K562 (cell line): ENCODE results near the gene FMNL1. TPM values are rescaled to one million over a fixed set of nuclear protein-coding genes. Genes with fewer than 3 reads are reported as not detected.

Source experiments
- ADNP ChIP-seq: fragments of 200-800 bp; sonication (Bioruptor generic); IDR thresholded peaks from 2 replicates; pipeline ENCODE4 v1.6.1; 2016; ENCODE audit warnings: missing genetic modification characterization, missing compliant biosample characterization
- EHMT2 ChIP-seq: fragments of 450-650 bp; IDR thresholded peaks from 2 replicates; pipeline ENCODE4 v1.6.1; 2018; ENCODE audit warnings: antibody characterized with exemption
- ETV5 ChIP-seq: sonication (generic); formaldehyde crosslinking; IDR thresholded peaks from 2 replicates; pipeline ENCODE4 v1.4.0; 2020; ENCODE audit warnings: low read depth, mild to moderate bottlenecking, missing genetic modification reagents
- FOSL1 ChIP-seq: fragments of 200-800 bp; sonication (Bioruptor generic); conservative IDR thresholded peaks from 2 replicates; pipeline ENCODE4 v1.6.1; 2016; ENCODE audit warnings: missing genetic modification characterization, missing compliant biosample characterization
- KLF10 ChIP-seq: fragments of 250-450 bp; sonication (Bioruptor Pico); IDR thresholded peaks from 2 replicates; pipeline ENCODE4 v1.6.1; 2021; ENCODE audit warnings: matching md5 sums
- L3MBTL2 ChIP-seq: fragments of 450-650 bp; IDR thresholded peaks from 2 replicates; pipeline ENCODE4 v1.6.1; 2016; ENCODE audit warnings: mild to moderate bottlenecking, moderate library complexity
- PHF20 ChIP-seq: fragments of 450-650 bp; IDR thresholded peaks from 2 replicates; pipeline ENCODE4 v1.6.1; 2018; ENCODE audit not compliant: partially characterized antibody
- POLR2H ChIP-seq: IDR thresholded peaks from 2 replicates; pipeline ENCODE4 v1.6.1; 2016; ENCODE audit warnings: missing genetic modification characterization, low read depth, mild to moderate bottlenecking, control low read depth, missing compliant biosample characterization, moderate library complexity
- RBFOX2 ChIP-seq: fragments of 200-400 bp; formaldehyde crosslinking; IDR thresholded peaks from 2 replicates; pipeline ENCODE4 v1.6.1; 2017; ENCODE audit warnings: low read depth, mild to moderate bottlenecking, low read length, moderate library complexity
- TRIM28 ChIP-seq: fragments of 450-650 bp; IDR thresholded peaks from 2 replicates; pipeline ENCODE4 v1.6.1; 2017
- ZBTB17 ChIP-seq: fragments of 450-650 bp; formaldehyde crosslinking; IDR thresholded peaks from 2 replicates; pipeline ENCODE4 v1.4.0; 2020; ENCODE audit warnings: mild to moderate bottlenecking
- ZFX ChIP-seq: sonication (generic); formaldehyde crosslinking; IDR thresholded peaks from 2 replicates; pipeline ENCODE4 v1.8.0; 2022; ENCODE audit warnings: mild to moderate bottlenecking, missing genetic modification reagents, moderate library complexity
- ZNF77 ChIP-seq: fragments of 250-450 bp; sonication (Bioruptor Pico); IDR thresholded peaks from 2 replicates; pipeline ENCODE4 v1.5.0; 2020
- polyA plus RNA-seq, 8 experiments: library from polyadenylated mRNA; depleted of rRNA in 4 of 8; stranded (reverse) in 5 of 8; unstranded in 3 of 8; fragments of >200 nt; fragmentation: Nextera tagmentation in 2 of 8; fragmentation: Illumina TruSeq in 1 of 8; extraction: Ambion mirVana in 2 of 8; extraction: Trizol in 1 of 8; gene quantifications; 2 replicates each; pipeline versions ENCODE4 v1.2.1 to v1.2.3, GENCODE V29; 2011 to 2014; ENCODE audit warnings: inconsistent platforms in 1 of 8, missing spikeins in 1 of 8
- total RNA-seq, 7 experiments: library from RNA; depleted of rRNA in 6 of 7; stranded (reverse); fragments of >200 nt in 6 of 7; fragmentation: Illumina TruSeq in 2 of 7; extraction: Trizol in 2 of 7; gene quantifications; 2 replicates each; pipeline versions ENCODE4 v1.2.1 to v1.2.3, GENCODE V29; 2011 to 2021; ENCODE audit warnings: low replicate concordance in 1 of 7
- TF ChIP-seq, protein P1 (sequence below): fragments of 150-350 bp; conservative IDR thresholded peaks from 2 replicates; pipeline ENCODE4 v1.6.1; 2014; ENCODE audit warnings: low read length
- TF ChIP-seq, protein P2 (sequence below): sonication (generic); formaldehyde crosslinking; IDR thresholded peaks from 2 replicates; pipeline ENCODE4 v1.8.0; 2023; ENCODE audit warnings: mild to moderate bottlenecking, missing genetic modification reagents
- TF ChIP-seq, protein P3 (sequence below), 3 experiments: fragments of 200-800 bp in 1 of 3; sonication (Bioruptor generic) in 1 of 3; sonication (generic) in 1 of 3; formaldehyde crosslinking in 1 of 3; IDR thresholded peaks; 2 replicates each; pipeline versions ENCODE4 v1.6.1 to v1.8.0; 2016 to 2022; ENCODE audit warnings: mild to moderate bottlenecking in 2 of 3, missing compliant biosample characterization in 2 of 3, missing genetic modification characterization in 2 of 3, missing genetic modification reagents in 1 of 3
- TF ChIP-seq, protein P4 (sequence below): fragments of 250-450 bp; sonication (Bioruptor Pico); IDR thresholded peaks from 2 replicates; pipeline ENCODE4 v1.5.1; 2021; ENCODE audit warnings: mild to moderate bottlenecking
- TF ChIP-seq, protein P5 (sequence below), 2 experiments: fragments of 450-650 bp in 1 of 2; sonication (generic) in 1 of 2; formaldehyde crosslinking in 1 of 2; IDR thresholded peaks in 1 of 2; conservative IDR thresholded peaks in 1 of 2; 2 replicates each; pipeline versions ENCODE4 v1.6.1 to v1.8.1; 2016 to 2023; ENCODE audit warnings: mild to moderate bottlenecking in 2 of 2, moderate library complexity in 2 of 2, inconsistent platforms in 1 of 2, missing genetic modification reagents in 1 of 2

Gene FMNL1
- total and polyA plus RNA-seq, 9 of the 15 experiments (the other 6 are each of a cell fraction or from before 2014, with no cell fraction given), result 0.70 to 36.6 (median 7.7) TPM

DNA sequence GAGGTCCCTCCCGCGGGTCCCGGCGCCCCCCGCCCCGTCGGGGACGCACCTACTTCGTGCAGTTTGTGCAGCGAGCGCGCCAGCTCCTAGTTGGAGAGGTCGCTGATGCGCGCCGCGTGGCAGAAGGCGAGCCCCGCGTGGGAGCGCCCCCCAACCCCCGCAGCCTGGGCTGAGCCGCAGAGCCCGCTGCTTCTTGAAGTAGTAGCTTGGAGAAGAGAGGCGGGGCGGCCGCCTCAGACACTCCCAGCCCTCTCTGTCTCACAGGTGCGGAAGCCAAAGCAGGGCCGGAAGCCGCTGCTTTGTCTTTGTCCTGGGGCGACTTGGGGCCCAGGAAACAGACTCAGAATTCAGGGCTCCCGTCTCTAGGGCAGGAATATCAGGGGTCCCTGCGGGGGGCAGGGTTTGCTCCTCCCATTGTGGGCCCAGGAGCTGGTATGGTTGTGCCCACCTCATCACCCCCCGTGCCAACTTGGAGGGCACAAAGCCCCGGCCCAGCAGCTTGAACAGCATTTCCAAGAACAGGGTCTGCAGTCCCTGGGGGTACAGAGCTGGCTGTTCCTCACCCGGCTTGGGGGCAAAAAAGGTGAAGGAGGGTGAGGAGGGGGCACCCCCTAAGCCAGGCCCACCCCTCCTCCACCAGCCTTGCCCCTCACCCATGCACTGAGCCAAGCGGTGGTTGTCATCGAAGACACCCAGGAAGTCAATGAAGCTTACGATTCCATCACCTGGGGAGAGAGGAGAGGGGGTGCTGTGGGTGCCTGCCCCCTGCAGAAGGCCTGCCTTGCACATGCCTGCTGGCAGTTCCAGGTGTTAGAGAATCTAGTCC, 26.7 kb downstream of the FMNL1 start (continued):
- TF ChIP-seq POLR2H (tag) (no peak), ZBTB17 (no peak), PHF20 (peak; percentile 64), TRIM28 (no peak), KLF10 (CRISPR knock-in tag) (no peak), RBFOX2 (peak; percentile 81), L3MBTL2 (no peak), ZFX (CRISPR knock-in tag) (no peak; the same call in 1 of the 2 replicates), FOSL1 (tag) (no peak), ETV5 (CRISPR knock-in tag) (no peak), EHMT2 (no peak), ADNP (no peak), ZNF77 (CRISPR knock-in tag) (no peak)
- TF ChIP-seq, protein P1, sequence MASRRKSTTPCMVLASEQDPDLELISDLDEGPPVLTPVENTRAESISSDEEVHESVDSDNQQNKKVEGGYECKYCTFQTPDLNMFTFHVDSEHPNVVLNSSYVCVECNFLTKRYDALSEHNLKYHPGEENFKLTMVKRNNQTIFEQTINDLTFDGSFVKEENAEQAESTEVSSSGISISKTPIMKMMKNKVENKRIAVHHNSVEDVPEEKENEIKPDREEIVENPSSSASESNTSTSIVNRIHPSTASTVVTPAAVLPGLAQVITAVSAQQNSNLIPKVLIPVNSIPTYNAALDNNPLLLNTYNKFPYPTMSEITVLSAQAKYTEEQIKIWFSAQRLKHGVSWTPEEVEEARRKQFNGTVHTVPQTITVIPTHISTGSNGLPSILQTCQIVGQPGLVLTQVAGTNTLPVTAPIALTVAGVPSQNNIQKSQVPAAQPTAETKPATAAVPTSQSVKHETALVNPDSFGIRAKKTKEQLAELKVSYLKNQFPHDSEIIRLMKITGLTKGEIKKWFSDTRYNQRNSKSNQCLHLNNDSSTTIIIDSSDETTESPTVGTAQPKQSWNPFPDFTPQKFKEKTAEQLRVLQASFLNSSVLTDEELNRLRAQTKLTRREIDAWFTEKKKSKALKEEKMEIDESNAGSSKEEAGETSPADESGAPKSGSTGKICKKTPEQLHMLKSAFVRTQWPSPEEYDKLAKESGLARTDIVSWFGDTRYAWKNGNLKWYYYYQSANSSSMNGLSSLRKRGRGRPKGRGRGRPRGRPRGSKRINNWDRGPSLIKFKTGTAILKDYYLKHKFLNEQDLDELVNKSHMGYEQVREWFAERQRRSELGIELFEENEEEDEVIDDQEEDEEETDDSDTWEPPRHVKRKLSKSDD, result no peak
- TF ChIP-seq, protein P2, sequence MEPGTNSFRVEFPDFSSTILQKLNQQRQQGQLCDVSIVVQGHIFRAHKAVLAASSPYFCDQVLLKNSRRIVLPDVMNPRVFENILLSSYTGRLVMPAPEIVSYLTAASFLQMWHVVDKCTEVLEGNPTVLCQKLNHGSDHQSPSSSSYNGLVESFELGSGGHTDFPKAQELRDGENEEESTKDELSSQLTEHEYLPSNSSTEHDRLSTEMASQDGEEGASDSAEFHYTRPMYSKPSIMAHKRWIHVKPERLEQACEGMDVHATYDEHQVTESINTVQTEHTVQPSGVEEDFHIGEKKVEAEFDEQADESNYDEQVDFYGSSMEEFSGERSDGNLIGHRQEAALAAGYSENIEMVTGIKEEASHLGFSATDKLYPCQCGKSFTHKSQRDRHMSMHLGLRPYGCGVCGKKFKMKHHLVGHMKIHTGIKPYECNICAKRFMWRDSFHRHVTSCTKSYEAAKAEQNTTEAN (CRISPR knock-in tag), result no peak
- TF ChIP-seq, protein P3, sequence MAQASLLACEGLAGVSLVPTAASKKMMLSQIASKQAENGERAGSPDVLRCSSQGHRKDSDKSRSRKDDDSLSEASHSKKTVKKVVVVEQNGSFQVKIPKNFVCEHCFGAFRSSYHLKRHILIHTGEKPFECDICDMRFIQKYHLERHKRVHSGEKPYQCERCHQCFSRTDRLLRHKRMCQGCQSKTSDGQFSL (CRISPR knock-in tag; IDR thresholded peaks at IDR 0.05), result no peak
- TF ChIP-seq, protein P3 (tag; IDR thresholded peaks at IDR 0.05), result no peak
- TF ChIP-seq, protein P4, sequence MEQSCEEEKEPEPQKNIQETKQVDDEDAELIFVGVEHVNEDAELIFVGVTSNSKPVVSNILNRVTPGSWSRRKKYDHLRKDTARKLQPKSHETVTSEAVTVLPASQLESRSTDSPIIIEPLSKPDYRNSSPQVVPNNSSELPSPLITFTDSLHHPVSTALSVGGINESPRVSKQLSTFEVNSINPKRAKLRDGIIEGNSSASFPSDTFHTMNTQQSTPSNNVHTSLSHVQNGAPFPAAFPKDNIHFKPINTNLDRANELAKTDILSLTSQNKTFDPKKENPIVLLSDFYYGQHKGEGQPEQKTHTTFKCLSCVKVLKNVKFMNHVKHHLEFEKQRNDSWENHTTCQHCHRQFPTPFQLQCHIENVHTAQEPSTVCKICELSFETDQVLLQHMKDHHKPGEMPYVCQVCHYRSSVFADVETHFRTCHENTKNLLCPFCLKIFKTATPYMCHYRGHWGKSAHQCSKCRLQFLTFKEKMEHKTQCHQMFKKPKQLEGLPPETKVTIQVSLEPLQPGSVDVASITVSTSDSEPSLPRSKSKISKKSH (CRISPR knock-in tag), result no peak
- TF ChIP-seq, protein P5, sequence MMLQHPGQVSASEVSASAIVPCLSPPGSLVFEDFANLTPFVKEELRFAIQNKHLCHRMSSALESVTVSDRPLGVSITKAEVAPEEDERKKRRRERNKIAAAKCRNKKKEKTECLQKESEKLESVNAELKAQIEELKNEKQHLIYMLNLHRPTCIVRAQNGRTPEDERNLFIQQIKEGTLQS (IDR thresholded peaks at IDR 0.05), result no peak
- TF ChIP-seq, protein P5 (CRISPR knock-in tag; conservative IDR thresholded peaks at IDR 0.05), result no peak
